ENCODE measurements around the gene MAP7.
"Not testable (repeated sequence)": the region's sequence is repeated elsewhere in the genome, so short reads cannot be mapped to it uniquely, and the experiment has no call there.

Gene MAP7

DNA sequence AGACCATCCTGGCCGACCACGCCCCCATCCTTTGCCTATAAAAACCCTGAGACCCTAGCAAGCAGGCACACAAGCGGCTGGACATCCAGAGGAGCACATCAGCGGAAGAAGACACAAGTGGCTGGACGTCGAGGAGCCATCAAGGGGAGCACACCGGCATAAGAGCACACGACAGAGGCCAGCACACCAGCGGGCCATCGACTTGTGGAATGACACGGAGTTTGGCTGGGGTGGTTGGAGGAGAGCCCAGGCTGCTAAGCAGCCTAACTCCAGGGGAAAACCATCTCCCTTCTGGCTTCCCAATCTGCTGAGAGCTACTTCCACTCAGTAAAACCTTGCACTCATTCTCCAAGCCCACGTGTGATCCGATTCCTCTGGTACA lies 215.8 kb downstream of the MAP7 start:
- no peak for DNase-seq (ENCODE audit: low spot score)

DNA sequence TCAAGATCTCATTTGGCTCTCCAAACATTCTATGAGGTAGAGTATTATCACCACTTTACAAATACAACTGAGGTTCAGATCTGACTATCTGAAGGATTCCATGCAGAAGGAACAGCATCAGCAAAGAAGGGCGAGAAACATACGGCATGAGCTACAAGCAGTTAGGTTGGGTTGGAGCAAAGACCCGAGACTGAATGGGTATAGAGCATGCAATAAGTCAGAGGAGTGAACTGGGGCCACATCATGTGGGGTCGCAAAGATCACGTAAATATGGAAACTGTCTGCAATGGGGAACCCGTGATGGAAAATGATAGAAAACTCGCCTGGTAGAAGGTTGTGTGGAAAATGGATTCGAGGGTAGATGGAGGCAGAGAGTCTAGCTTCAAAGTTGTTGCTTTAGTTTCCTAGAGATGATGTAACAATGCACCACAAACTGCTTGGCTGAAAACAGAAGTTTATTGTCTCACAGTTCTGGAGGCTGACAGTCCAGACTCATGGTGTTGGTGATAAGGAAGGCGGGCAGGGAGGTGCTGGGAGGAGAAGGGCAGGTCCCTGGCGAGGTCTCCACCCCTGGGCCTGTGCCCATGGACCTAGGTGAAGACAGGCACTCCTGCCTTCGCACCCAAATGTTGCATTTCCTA lies 216.3 kb downstream of the MAP7 start:
- no peak for DNase-seq (ENCODE audit: low spot score)

GRCh38 chr6:136331461-136331860 lies 218.8 kb downstream of the MAP7 start:
- no peak for DNase-seq (ENCODE audit: low spot score)

DNA sequence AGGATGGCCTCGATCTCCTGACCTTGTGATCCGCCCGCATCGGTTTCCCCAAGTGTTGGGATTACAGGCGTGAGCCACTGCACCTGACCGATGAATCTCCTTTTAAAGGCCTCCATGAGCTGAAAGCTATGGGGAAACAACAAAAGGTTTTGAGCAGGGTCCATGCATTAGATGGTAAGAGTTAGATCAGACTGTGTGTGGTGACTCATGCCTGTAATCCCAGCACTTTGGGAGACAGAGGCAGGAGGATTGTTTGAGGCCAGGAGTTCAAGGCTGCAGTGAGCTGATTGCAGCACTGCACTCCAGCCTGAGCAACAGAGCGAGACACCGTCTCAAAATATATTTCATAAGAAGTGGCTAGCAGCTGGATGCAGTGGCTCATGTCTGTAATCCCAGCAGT lies 219.6 kb downstream of the MAP7 start:
- no peak for DNase-seq (ENCODE audit: low spot score)

DNA sequence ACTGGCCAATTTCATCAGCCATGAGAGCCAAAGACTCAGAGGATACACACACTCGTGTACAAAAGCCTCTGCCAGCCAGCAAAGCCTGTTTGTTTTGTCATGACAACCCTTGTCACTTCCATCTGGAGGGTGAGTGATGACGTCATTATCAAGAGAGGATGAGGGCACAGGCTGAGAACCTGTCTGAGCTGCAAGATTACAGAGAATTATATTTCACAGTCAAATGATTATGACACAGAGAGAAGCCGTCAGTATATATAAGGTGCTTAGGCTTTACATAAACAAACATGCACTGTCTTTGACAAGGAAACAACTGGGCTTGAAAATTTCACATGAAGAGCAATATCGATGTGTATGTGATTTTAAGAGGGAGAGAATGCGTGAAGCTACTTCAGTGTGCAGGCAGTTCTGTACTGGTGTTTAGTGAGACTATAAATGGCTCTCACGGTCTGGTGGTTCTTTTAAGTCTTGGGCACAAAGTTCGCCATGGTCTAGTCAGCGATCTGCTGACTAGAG lies 224.1 kb downstream of the MAP7 start:
- DNase-seq (ENCODE audit: low spot score), result no peak

- no peak for DNase-seq (ENCODE audit: low spot score)
These were observed 225.4 kb downstream of the MAP7 start for GRCh38 chr6:136324686-136325380.

- no peak for DNase-seq (ENCODE audit: low spot score)
These were observed 226.7 kb downstream of the MAP7 start for GRCh38 chr6:136323431-136324112.

DNA sequence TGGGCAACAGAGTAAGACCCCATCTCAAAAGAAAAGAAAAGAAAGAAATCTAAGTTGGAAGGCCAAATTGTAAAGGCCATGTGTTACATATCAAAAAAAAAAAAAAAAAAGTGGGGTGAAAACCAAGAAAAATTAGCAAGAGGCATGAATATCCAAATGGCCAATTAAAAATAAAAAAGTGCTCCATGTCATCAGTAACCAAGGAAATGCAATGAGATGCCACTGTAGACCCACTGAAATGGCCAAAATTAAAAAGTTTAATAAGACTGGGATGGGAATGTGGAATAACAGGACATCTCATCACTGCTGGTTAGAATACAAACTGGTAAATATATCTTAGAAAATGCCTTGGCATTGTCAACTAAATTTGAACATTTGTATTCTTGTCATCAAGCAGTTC lies 230.5 kb downstream of the MAP7 start:
- no peak for DNase-seq (ENCODE audit: low spot score)

DNA sequence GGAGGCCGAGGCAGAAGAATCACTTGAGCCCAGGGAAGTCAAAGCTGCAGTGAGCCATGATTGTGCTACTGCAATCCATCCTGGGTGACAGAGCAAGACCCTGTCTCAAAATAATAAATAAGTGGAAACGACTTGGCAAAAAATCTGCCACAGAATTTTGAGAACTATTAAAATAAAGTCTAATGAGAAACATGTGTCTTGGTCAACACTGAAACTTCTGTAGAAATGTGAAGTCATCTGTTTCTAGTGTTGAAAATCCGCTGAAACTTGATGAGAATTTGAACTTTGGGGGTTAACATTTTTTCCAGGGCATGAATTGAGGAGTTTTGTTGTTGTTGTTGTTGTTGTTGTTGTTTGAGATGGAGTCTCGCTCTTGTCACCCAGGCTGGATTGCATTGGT lies 231.5 kb downstream of the MAP7 start:
- DNase-seq (ENCODE audit: low spot score), result no peak

DNA sequence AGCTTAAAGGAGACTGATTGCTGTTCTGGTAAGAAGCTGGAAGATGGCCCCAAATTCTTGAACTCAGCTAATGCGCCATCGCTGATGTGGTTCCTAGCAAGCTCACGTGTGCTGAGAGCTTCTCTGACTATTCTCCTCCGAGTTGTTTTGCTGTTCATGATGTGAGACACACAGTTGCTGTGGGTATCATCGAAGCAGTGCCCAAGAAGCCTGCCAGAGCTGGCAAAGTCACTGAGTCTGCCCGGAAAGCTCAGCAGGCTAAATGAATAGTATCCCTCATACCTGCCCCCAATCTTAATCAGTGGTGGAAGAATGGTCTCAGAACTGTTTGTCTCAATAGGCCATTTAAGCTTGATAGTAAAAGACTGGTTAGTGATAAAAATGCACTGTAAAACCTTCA lies 232.3 kb downstream of the MAP7 start:
- no peak for DNase-seq (ENCODE audit: low spot score)

DNA sequence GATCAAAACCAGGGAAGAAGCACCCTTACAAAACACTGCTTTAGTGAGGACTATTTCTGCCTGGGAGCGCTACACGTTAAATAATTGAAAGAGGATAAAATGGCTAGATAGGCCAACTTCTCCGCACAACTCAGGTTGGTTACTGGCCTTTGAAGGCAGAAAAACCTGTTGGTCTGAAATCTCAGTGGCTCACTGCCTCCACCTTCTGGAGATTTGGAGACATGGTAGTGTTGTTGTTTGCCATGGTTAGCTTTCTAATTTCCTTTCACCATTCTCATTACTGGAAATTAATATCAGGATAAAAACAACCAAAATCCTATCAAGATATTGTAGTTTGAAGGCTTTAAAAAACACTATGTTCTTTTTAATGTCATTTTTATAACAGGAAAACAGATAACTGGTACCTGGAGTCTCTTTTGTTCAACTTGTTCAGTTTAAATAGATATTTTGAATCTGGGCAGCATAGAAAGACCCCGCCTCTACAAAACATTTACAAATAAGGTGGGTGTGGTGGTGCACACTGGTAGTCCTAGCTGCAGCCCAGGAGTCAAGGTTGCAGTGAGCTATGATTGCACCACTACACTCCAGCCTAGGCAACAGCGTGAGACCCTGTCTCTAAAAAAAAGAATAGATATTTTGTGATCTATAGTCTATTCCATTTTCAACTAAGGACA lies 233.1 kb downstream of the MAP7 start:
- peak; percentile 73 for DNase-seq (ENCODE audit: low spot score)

GRCh38 chr6:136315594-136315993 lies 234.6 kb downstream of the MAP7 start:
- DNase-seq (ENCODE audit: low spot score), result no peak

DNA sequence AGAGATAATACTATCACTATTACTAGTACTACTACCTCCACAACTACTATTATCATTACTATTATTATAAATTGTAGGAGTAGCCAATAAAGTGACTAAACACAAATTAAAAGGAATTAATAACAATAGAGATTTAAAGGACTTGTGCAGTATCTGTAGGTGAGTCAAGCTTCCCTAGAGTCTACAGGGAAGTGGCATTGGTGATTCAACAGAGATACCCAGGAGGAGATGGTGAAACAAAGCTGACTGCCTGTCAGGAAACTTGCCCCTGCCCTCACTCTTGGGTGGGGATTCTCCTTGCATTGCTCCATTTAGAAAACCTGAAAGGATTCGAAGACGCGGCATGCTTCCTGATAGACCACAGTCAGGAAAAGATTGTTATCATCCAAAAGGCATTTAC lies 237.2 kb downstream of the MAP7 start:
- no peak for DNase-seq (ENCODE audit: low spot score)

DNA sequence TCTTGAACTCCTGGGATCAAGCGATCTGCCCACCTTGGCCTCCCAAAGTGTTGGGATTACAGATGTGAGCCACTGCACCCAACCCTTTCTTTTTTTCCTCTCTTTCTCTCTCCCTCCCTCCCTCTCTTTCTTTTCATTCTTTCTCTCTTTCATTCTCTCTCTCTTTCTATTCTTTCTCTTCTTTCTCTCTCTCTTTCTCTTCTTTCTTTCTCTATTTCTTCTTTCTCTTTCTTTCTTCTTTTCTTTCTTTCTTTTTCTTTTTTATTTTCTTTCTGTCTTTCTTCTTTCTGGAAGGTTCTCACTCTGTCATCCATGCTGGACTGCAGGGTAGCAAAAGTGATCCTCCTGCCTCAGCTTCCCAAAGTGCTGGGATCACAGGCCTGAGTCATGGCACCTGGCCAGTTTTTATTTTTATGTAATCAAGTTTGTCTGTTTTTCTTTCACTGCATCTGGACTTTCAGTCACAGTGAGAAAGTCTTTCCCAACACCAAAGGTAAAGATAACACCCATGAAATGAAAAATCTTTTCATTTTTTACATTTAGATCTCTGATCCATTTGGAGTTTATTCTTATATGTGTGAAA lies 240.4 kb downstream of the MAP7 start:
- DNase-seq (ENCODE audit: low spot score), result no peak

- DNase-seq (ENCODE audit: low spot score), result no peak
These were observed 241.1 kb downstream of the MAP7 start for GRCh38 chr6:136309171-136309570.

DNA sequence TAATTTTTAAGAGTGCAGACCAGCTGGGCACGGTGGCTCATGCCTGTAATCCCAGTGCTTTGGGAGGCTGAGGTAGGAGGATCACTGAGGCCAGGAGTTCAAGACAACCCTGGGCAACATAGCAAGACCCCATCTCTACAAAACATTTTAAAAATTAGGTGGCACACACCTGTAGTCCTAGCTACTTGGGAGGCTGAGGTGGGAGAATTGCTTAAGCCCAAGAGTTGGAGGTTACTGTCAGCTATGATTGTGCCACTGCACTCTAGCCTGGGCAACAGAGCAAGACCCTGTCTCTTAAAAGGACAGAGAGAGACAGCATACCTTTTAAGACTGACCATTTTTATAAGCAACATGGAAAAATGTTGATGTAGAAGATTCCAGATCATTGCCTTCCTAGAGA lies 241.8 kb downstream of the MAP7 start:
- DNase-seq (ENCODE audit: low spot score), result not testable (repeated sequence)

- no peak for DNase-seq (ENCODE audit: low spot score)
These were observed 242.9 kb downstream of the MAP7 start for GRCh38 chr6:136307351-136307750.

DNA sequence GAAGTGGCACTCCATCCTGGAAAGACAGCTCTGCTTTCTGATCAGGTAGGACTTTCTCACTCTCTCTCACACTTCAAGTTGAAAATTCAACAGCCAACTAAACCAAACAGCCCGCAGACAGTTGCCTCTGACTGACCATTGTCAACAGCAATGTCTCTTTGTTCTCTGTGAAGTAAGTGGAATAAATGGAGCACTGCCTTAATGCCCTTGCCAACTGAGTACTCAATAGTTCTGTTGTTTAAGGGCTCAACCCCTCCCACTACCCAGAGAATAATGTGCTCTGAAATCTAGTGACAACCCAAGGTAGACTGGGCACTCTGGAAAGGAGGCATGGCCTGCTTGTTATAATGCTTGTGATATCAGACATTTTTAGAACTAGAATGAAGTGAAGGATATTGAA lies 243.8 kb downstream of the MAP7 start:
- DNase-seq (ENCODE audit: low spot score), result no peak

DNA sequence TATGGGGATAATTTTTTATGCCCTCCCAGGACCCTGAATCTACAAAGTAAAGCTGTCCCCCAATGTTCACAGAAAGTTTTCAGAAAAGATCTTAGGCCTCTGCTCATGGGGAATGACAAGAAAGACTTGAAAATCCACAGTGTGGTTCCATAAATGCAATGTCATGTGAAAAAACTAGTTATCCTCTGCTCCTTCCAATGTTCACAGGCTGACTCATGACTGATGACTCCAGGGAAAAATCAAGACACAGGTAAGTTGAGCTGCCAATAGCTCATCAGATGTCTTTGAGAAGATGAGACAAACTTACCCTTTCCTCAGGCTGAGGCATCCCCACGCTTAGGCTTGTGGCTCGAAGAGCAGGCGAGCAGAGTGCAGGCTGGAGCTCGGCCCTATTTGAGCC lies 245.8 kb downstream of the MAP7 start:
- no peak for DNase-seq (ENCODE audit: low spot score)

DNA sequence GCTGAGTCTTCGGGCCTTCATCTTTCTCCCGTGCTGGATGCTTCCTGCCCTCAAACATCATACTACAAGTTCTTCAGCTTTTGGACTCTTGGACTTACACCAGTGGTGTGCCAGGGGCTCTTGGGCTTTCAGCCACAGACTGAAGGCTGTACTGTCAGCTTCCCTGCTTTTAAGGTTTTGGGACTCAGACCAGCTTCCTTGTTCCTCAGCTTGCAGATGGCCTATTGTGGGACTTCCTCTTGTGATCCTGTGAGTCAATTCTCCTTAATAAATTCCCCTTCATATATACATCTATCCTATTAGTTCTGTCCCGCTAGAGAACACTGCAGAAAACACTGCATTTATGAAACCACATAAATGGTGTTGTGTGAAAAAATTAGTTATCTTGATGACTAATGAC lies 246.7 kb downstream of the MAP7 start:
- DNase-seq (ENCODE audit: low spot score), result no peak

- DNase-seq (ENCODE audit: low spot score), result no peak
These were observed 255.6 kb downstream of the MAP7 start for GRCh38 chr6:136294621-136295020.
